ENCODE data around the gene ITM2C. TPM values are rescaled to one million over a fixed set of nuclear protein-coding genes. Genes with fewer than 3 reads are reported as not detected.

ITM2C gene
- total and polyA plus RNA-seq, 8 donors: 26.9 to 1,030 (median 47.2) TPM

DNA sequence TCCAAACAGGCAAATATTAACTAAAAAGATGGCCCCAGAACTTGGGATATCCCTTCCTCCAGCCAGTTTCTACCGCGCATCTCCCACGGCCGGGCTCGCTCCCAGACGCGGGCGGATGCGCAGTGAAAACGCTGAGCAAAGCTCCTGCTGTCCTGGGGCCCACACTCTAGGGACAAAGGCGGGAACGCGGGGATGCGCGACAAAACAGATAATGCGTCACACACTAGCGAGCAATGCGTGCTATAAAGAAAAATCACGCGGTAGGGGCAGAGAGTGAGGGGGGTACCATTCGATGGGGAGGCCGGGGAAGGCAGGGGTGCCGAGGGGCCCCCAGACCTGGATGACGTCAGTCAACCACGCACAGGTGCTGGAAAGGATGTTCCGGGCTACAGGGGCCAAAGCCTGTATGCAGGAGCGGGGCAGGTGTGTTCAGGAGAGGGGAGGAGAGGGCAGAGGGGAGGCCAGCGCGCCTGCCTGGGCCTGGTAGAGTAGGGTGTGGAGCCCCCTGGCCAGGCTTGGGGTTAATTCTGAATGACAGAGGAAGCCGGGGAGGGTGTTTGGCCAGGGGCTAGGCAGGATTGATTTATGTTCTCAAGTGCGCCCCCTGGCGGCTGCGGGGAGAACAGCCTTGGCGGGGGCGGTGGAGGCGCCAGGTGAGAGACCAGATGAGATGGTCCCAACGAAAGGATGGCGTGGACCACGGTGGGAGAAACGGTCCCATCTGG, 14.9 kb upstream of the ITM2C start:
- no peaks in the 10 kb centered on the region for H3K36me3 ChIP-seq

DNA sequence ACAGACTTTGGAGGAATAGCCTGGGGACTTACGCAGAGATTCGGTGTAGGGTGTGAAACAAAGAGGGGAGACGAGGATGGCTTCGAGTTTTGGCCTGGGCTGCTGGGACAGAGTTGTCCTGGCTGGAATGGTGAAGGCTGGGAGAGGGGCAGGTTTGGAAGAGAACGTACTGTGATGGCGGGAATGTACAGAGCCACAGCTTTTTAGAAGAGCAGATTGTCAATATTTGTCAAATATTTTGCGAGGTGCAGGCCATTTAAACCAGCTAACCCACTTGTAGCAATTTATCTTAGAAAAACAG, 14.4 kb upstream of the ITM2C start:
- Histone ChIP-seq H3K4me3 (no peak overlapping the region), H3K27ac (no peak overlapping the region), H3K9me3 (peaks cover 0 to 4% (median 0%) of the 10 kb centered on the region in 4 donors), H3K4me1 (peaks cover 0 to 9% (median 7%) of the 10 kb centered on the region in 4 donors), H3K27me3 (peaks cover 0 to 31% (median 5%) of the 10 kb centered on the region in 3 donors), H3K36me3 (no peaks in the 10 kb centered on the region)
- no peak for DNase-seq
- TF ChIP-seq POLR2A (IDR thresholded peaks at IDR 0.05): no peak
- intact Hi-C loops (cut with DNase I; ENCODE audit: low total_unique reads): no loop called here
- 38 to 56% (median 48%) methylated on average over 7 of the region's 7 CpGs for WGBS, 5 donors

More for the DNA sequence above, 14.9 kb upstream of the ITM2C start:
- WGBS, 5 donors: 57 to 70% (median 64%) methylated on average over 40 of the region's 40 CpGs
- no peak overlapping the region for H3K4me3 ChIP-seq
- no peak overlapping the region for H3K27ac ChIP-seq
- peaks cover 0 to 28% (median 5%) of the 10 kb centered on the region in 3 donors for H3K27me3 ChIP-seq
- peaks cover 0 to 4% (median 0%) of the 10 kb centered on the region in 4 donors for H3K9me3 ChIP-seq
- peaks cover 0 to 9% (median 7%) of the 10 kb centered on the region in 4 donors for H3K4me1 ChIP-seq
- no peak for TF ChIP-seq POLR2AphosphoS5 (IDR thresholded peaks at IDR 0.05)
- TF ChIP-seq, protein P1, sequence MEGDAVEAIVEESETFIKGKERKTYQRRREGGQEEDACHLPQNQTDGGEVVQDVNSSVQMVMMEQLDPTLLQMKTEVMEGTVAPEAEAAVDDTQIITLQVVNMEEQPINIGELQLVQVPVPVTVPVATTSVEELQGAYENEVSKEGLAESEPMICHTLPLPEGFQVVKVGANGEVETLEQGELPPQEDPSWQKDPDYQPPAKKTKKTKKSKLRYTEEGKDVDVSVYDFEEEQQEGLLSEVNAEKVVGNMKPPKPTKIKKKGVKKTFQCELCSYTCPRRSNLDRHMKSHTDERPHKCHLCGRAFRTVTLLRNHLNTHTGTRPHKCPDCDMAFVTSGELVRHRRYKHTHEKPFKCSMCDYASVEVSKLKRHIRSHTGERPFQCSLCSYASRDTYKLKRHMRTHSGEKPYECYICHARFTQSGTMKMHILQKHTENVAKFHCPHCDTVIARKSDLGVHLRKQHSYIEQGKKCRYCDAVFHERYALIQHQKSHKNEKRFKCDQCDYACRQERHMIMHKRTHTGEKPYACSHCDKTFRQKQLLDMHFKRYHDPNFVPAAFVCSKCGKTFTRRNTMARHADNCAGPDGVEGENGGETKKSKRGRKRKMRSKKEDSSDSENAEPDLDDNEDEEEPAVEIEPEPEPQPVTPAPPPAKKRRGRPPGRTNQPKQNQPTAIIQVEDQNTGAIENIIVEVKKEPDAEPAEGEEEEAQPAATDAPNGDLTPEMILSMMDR (IDR thresholded peaks at IDR 0.05): peak in 5 of 7 experiments; percentile 50 to 93 (median 85)
- intact Hi-C loops (cut with DNase I; ENCODE audit: low total_unique reads): loop anchor here (10.0 kb wide), 1 partner anchor 65 kb away; no protein-coding TSS in a partner anchor
- peak; percentile 65 to 72 for DNase-seq

DNA sequence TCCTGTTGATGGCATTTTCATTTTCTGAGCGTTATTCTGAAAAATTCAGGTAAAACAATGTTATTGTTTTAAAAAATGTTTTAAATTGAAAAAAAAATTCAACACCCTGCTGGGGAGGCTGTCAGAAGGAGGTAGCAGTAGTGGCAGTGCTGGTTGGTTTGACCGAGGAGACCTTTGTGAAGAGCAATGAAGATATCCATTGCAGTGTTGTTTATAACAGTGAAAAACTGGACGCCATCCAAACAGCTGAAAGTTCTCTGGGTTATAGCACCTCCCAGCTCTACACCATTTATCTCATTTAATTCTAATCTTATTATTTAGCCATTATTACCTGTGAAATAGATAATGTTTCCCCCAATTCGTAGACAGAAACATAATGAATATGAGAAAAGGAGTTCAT, 12.6 kb upstream of the ITM2C start:
- Histone ChIP-seq H3K9me3 (no peaks in the 10 kb centered on the region), H3K36me3 (no peaks in the 10 kb centered on the region), H3K27ac (no peak overlapping the region), H3K27me3 (peaks cover 0 to 48% (median 13%) of the 10 kb centered on the region in 3 donors), H3K4me3 (no peak overlapping the region), H3K4me1 (peaks cover 0 to 9% (median 7%) of the 10 kb centered on the region in 4 donors)
- 65 to 78% (median 71%) methylated on average over 4 of the region's 4 CpGs for WGBS, 5 donors
- intact Hi-C loops (cut with DNase I; ENCODE audit: low total_unique reads): no loop called here
- DNase-seq: no peak
- TF ChIP-seq POLR2A (IDR thresholded peaks at IDR 0.05) (no peak), EP300 (IDR thresholded peaks at IDR 0.05) (no peak), POLR2AphosphoS5 (IDR thresholded peaks at IDR 0.05) (no peak)
- TF ChIP-seq, protein P1 (IDR thresholded peaks at IDR 0.05): no peak

DNA sequence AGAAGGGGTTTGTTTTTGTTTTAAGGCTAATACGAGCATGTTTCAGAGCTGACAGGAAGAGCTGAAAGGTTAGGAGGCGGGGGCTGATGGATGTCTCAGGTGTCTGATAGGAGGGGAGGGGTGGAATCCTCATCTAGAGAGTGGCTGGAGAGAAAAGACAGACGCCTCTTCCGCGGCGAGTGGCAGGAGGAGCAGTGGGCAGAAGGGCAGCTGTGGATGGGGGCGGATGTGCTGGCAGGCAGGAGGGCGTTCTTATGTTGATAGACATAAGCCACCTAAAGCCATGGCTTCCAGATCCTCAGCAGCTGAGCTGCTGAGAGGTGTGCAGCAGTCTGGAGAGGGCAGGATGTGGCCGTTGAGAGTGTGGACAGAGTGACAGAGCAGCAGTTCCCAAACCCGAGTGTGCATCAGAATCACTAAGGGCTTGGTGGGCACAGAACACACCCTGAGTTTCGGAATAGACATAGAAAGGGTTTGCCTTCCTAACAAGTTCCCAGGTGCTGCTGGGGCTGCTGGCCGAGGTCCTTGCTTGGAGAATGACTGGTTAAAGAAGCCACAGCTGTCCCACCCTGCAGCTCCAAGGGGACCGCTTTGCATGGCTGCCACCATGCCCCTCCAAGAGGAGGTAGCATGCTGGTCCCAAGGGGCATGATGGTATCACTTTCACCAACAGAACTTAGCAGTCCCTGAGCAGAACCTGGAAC, 3.0 kb upstream of the ITM2C start:
- Histone ChIP-seq H3K27ac (no peak overlapping the region), H3K4me1 (peaks cover 16 to 25% (median 24%) of the 10 kb centered on the region in 4 donors), H3K36me3 (no peaks in the 10 kb centered on the region), H3K27me3 (peaks cover 0 to 25% (median 5%) of the 10 kb centered on the region in 3 donors), H3K9me3 (no peaks in the 10 kb centered on the region), H3K4me3 (no peak overlapping the region)
- 34 to 53% (median 45%) methylated on average over 13 of the region's 13 CpGs for WGBS, 5 donors
- intact Hi-C loops (cut with DNase I; ENCODE audit: low total_unique reads): no loop called here
- DNase-seq: peak in 1 of 2 donors; percentile 33
- TF ChIP-seq POLR2A (IDR thresholded peaks at IDR 0.05): no peak
- TF ChIP-seq, protein P1 (IDR thresholded peaks at IDR 0.05): no peak
- no peak for TF ChIP-seq POLR2AphosphoS5 (IDR thresholded peaks at IDR 0.05)
- TF ChIP-seq EP300 (IDR thresholded peaks at IDR 0.05): no peak

Data from stomach (tissue), 9 donors.